Measurements from ENCODE around the gene ADARB2. TPM values are rescaled to one million over a fixed set of nuclear protein-coding genes. Genes with fewer than 3 reads are reported as not detected.
A peak's percentile ranks its signal among the peaks of the same experiment; 100 is the strongest.

The ADARB2 gene
- total RNA-seq, 4 donors from 2014 or later: 2.0 to 9.9 (median 5.1) TPM

DNA sequence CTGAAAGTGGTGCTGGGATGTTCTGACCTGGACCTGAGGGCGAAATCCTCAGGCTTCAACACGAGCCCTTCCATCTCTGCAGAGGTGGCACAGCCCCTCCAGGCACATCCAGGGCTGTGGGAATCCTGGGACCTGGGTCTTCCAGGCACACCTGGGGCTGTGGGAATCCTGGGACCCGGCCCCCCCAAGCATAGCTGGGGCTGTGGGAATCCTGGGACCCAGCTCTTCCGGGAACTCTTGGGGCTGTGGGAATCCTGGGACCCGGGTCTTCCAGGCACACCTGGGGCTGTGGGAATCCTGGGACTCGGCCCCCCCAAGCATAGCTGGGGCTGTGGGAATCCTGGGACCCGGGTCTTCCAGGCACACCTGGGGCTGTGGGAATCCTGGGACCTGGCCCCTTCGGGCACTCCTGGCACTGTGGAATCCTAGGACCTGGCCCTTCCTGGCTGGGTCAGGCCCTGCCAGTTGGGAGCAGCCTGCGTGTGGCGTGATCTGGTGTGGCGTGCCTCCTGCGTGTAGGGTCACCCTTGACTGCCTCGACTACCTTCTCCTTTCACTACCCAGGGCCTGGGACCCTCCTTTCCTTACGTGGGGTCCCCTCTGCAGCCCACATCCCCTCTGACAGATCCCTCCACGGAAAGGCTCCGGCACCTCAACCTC lies 557.1 kb downstream of the ADARB2 start:
- Histone ChIP-seq H3K27me3 (no peaks in the 10 kb centered on the region), H3K4me1 (no peaks in the 10 kb centered on the region), H3K27ac (no peak overlapping the region), H3K36me3 (no peaks in the 10 kb centered on the region), H3K4me3 (no peak overlapping the region), H3K9me3 (no peaks in the 10 kb centered on the region)
- peak in 2 of 3 donors; percentile 14 to 38 for DNase-seq
- TF ChIP-seq, protein P1, sequence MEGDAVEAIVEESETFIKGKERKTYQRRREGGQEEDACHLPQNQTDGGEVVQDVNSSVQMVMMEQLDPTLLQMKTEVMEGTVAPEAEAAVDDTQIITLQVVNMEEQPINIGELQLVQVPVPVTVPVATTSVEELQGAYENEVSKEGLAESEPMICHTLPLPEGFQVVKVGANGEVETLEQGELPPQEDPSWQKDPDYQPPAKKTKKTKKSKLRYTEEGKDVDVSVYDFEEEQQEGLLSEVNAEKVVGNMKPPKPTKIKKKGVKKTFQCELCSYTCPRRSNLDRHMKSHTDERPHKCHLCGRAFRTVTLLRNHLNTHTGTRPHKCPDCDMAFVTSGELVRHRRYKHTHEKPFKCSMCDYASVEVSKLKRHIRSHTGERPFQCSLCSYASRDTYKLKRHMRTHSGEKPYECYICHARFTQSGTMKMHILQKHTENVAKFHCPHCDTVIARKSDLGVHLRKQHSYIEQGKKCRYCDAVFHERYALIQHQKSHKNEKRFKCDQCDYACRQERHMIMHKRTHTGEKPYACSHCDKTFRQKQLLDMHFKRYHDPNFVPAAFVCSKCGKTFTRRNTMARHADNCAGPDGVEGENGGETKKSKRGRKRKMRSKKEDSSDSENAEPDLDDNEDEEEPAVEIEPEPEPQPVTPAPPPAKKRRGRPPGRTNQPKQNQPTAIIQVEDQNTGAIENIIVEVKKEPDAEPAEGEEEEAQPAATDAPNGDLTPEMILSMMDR (IDR thresholded peaks at IDR 0.05): no peak
- TF ChIP-seq POLR2A (IDR thresholded peaks at IDR 0.05): no peak

DNA sequence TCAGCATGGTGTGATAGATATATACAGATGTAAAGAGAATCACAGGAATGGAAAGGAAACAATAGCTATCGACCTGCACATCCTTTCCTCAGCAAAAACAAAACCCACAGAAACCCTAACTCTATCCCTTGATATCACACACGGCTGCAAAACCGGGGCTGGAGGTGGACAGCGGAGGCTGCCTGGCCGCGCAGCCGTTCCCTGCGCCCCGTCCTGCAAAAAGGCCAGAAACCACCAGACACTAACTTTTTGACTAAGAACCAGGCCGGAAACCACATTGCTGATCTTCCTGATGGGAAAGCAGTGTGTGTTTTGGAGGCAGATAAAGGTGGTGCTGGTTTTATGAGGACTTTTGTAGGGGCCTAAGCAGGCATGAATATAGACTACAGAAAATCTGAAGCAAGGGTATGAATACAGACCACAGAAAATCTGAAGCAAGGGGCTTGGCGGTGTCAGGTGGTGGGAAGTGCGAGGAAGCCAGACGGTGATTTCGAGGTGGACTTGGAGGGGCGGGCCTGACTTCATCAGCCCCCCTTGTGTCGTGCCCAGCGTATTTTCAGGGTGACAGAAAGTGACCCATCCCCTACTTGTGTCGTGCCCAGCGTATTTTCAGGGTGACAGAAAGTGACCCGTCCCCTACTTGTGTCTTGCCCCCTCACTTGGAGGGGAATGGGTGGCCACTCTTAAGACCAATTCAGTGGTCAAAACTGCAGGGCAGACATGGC lies 557.8 kb downstream of the ADARB2 start:
- no peaks in the 10 kb centered on the region for H3K9me3 ChIP-seq
- DNase-seq: peak in 2 of 3 donors; percentile 28 to 31
- H3K36me3 ChIP-seq: no peaks in the 10 kb centered on the region
- no peak overlapping the region for H3K4me3 ChIP-seq
- TF ChIP-seq, protein P1 (IDR thresholded peaks at IDR 0.05): no peak
- no peak for TF ChIP-seq POLR2A (IDR thresholded peaks at IDR 0.05)
- H3K27me3 ChIP-seq: no peaks in the 10 kb centered on the region
- no peak overlapping the region for H3K27ac ChIP-seq
- H3K4me1 ChIP-seq: no peaks in the 10 kb centered on the region

DNA sequence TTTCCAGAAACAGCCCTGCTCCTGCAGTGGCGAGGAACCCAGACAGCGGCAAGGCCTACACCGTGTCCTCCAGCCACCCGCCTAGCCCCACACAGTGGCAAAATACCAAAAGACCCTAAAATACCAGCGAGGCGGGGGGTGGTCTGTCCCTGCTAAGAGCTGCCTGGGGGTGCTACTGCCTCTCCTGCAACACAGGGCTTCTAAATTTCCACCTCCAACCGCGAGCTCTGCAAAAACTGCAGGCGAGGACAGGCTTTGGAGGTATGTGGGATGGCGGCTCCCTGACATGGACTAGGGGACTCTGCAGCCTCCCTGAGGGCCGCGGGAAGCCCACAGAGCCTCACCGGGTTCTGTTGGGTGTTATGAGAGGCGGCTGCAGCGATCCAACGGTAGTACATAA lies 558.8 kb downstream of the ADARB2 start:
- H3K4me1 ChIP-seq: no peaks in the 10 kb centered on the region
- DNase-seq: peak in 1 of 3 donors; percentile 19
- TF ChIP-seq POLR2A (IDR thresholded peaks at IDR 0.05): no peak
- no peaks in the 10 kb centered on the region for H3K27me3 ChIP-seq
- H3K36me3 ChIP-seq: no peaks in the 10 kb centered on the region
- H3K27ac ChIP-seq: no peak overlapping the region
- H3K9me3 ChIP-seq: no peaks in the 10 kb centered on the region
- H3K4me3 ChIP-seq: no peak overlapping the region

DNA sequence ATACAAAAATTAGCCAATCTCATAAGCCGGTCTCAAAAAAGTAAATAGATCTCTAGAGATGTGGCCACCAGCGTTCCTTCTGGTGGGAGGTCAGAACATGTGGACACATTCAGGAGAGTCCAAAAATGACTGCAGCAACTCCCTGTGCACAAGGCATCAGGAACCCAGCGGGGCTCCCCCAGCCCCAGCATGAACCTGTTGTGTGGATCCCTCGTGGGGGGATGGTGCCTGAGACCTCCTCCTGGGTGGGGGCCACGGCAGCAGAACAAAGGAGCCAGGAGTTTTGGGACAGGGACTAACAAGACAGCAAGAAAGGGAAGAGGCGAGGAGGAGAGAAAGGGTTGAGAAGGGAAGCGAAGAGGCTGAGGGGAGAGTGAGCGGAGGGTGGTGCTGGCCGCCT lies 559.4 kb downstream of the ADARB2 start:
- peak in 2 of 3 donors; percentile 10 to 24 for DNase-seq
- TF ChIP-seq, protein P1 (IDR thresholded peaks at IDR 0.05): no peak
- TF ChIP-seq POLR2A (IDR thresholded peaks at IDR 0.05): no peak
- no peaks in the 10 kb centered on the region for H3K9me3 ChIP-seq
- no peaks in the 10 kb centered on the region for H3K36me3 ChIP-seq
- no peaks in the 10 kb centered on the region for H3K27me3 ChIP-seq
- no peak overlapping the region for H3K27ac ChIP-seq
- no peak overlapping the region for H3K4me3 ChIP-seq
- H3K4me1 ChIP-seq: no peaks in the 10 kb centered on the region

DNA sequence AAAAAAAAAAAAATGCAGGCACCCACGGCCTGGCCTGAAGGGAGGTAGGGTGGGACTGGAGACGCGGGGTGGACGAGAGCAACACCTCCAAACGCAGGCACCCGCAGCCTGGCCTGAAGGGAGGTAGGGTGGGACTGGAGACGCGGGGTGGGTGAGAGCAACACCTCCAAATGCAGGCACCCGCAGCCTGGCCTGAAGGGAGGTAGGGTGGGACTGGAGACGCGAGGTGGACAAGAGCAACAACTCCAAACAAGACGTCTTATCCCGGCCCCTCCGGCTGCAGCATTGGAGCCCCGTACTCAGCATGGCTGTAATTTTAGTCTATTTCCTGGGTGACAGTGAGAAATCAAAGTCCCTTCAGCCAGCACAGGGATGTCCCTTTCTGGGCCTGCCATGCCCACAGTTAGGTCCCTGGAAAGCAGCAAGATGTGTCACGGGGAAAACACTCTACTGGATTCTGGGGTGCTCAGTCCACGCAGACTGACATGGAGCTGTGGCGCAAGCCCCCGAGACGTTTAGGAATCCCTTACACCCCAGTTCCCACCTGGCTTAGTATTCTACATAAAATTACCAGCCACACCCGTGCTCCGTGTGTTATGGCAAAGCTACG lies 561.3 kb downstream of the ADARB2 start:
- Histone ChIP-seq H3K27ac (no peak overlapping the region), H3K27me3 (no peaks in the 10 kb centered on the region), H3K36me3 (no peaks in the 10 kb centered on the region), H3K9me3 (no peaks in the 10 kb centered on the region), H3K4me1 (no peaks in the 10 kb centered on the region), H3K4me3 (no peak overlapping the region)
- TF ChIP-seq POLR2A (IDR thresholded peaks at IDR 0.05): no peak
- TF ChIP-seq, protein P1 (IDR thresholded peaks at IDR 0.05): no peak
- peak in 2 of 3 donors; percentile 27 to 34 for DNase-seq

DNA sequence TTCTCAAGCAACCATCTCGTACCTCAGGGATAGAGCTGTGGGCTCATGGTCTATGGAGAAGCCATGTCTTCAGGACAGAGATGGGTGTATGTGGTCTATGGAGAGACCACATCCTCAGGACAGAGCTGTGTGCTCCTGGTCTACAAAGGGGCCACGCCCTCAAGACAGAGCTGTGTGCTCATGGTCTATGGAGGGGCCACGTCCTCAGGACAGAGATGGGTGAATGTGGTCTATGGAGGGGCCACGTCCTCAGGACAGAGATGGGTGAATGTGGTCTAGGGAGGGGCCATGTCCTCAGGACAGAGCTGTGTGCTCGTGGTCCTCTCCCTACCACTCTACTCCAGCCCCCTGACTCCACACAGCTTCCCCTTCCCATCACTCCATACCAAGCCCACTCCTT lies 563.3 kb downstream of the ADARB2 start:
- no peak for TF ChIP-seq POLR2A (IDR thresholded peaks at IDR 0.05)
- TF ChIP-seq, protein P1 (IDR thresholded peaks at IDR 0.05): no peak
- Histone ChIP-seq H3K36me3 (no peaks in the 10 kb centered on the region), H3K4me3 (no peak overlapping the region), H3K27ac (no peak overlapping the region), H3K27me3 (no peaks in the 10 kb centered on the region), H3K4me1 (no peaks in the 10 kb centered on the region), H3K9me3 (no peaks in the 10 kb centered on the region)
- peak in 1 of 3 donors; percentile 21 for DNase-seq

Measured in Peyer's patch (tissue), 4 donors.